Mucosa of descending colon (tissue), 3 donors: ENCODE results near the gene SLC10A7. TPM values are rescaled to one million over a fixed set of nuclear protein-coding genes. Genes with fewer than 3 reads are reported as not detected.
A peak's percentile ranks its signal among the peaks of the same experiment; 100 is the strongest.

Experiments used
- ATAC-seq: fragments of 200-7000 bp; cut with Tn5 transposase; one replicate; pipeline ENCODE4 v1.9.1; 2020; ENCODE audit warnings: mild to moderate bottlenecking, moderate library complexity
- DNase-seq, 3 donors: peaks; one replicate each; pipeline ENCODE4 v3.0.0-alpha.2; 2020
- H3K36me3 ChIP-seq: fragments of 200-600 bp; one replicate; pipeline ENCODE4 v1.8.0; 2021; ENCODE audit warnings: low read depth, mild to moderate bottlenecking
- H3K4me1 ChIP-seq: fragments of 200-600 bp; one replicate; pipeline ENCODE4 v1.8.0; 2021; ENCODE audit warnings: low read depth, mild to moderate bottlenecking
- H3K4me3 ChIP-seq: fragments of 200-600 bp; one replicate; pipeline ENCODE4 v1.8.0; 2021; ENCODE audit warnings: mild to moderate bottlenecking
- H3K9me3 ChIP-seq: fragments of 200-600 bp; one replicate; pipeline ENCODE4 v1.8.0; 2021; ENCODE audit warnings: mild to moderate bottlenecking
- CTCF ChIP-seq: fragments of 200-600 bp; IDR thresholded peaks from one replicate; pipeline ENCODE4 v1.8.0; 2022; ENCODE audit warnings: antibody characterized with exemption, mild to moderate bottlenecking
- intact Hi-C, 2 donors: fragments of 100-400 bp; cut with DNase I in 1 of 2; cut with micrococcal nuclease in 1 of 2; formaldehyde crosslinking; loops; one replicate each; pipeline versions ENCODE4 v1.11.0 to v1.11.1; 2022; cut with DNase I, micrococcal nuclease
- total RNA-seq, 3 donors: library from RNA; stranded (reverse); fragmentation: NEBNext Ultra II Directional in 2 of 3; extraction: Animal tissue kit (Norgen Biotek cat#: 25700) in 2 of 3; gene quantifications; one replicate each; pipeline versions ENCODE4 v1.2.1 to v1.2.4, GENCODE V29; 2021 to 2023
- donor health status: DM: no; HTN: no; CAD: no; lungs with moderate emphysema.
- donor health status: DM: no; HTN: no; CAD: no.
- donor health status: DM: no; HTN: yes; CAD: no.

The SLC10A7 gene
- total RNA-seq, 3 donors from 2014 or later, result 10.8 to 18.4 (median 18.1) TPM

- no peak for TF ChIP-seq CTCF
- intact Hi-C loops, result no loop called here
- no peaks in the 10 kb centered on the region for H3K36me3 ChIP-seq
- H3K9me3 ChIP-seq, result no peaks in the 10 kb centered on the region
- no peak overlapping the region for H3K4me3 ChIP-seq
- ATAC-seq (no peak), DNase-seq (no peak)
- H3K4me1 ChIP-seq, result no peaks in the 10 kb centered on the region
Measured at GRCh38 chr4:146435962-146436361, 85.8 kb downstream of the SLC10A7 start.

GRCh38 chr4:146432065-146432464, 89.7 kb downstream of the SLC10A7 start:
- Histone ChIP-seq H3K36me3 (no peaks in the 10 kb centered on the region), H3K4me1 (no peaks in the 10 kb centered on the region), H3K4me3 (no peak overlapping the region), H3K9me3 (no peaks in the 10 kb centered on the region)
- intact Hi-C loops, result no loop called here
- ATAC-seq (no peak), DNase-seq (no peak)
- no peak for TF ChIP-seq CTCF

GRCh38 chr4:146428298-146428697, 93.4 kb downstream of the SLC10A7 start:
- ATAC-seq (no peak), DNase-seq (no peak)
- intact Hi-C loops, result no loop called here
- Histone ChIP-seq H3K9me3 (no peaks in the 10 kb centered on the region), H3K4me1 (no peaks in the 10 kb centered on the region), H3K4me3 (no peak overlapping the region), H3K36me3 (no peaks in the 10 kb centered on the region)
- no peak for TF ChIP-seq CTCF

GRCh38 chr4:146417822-146418221, 103.9 kb downstream of the SLC10A7 start:
- H3K4me3 ChIP-seq, result no peak overlapping the region
- H3K36me3 ChIP-seq, result no peaks in the 10 kb centered on the region
- no peak for ATAC-seq
- H3K4me1 ChIP-seq, result no peaks in the 10 kb centered on the region
- H3K9me3 ChIP-seq, result no peaks in the 10 kb centered on the region
- no peak for TF ChIP-seq CTCF
- no peak for DNase-seq
- intact Hi-C loops, result no loop called here

GRCh38 chr4:146415829-146416228, 105.9 kb downstream of the SLC10A7 start:
- no peak for TF ChIP-seq CTCF
- DNase-seq (no peak), ATAC-seq (no peak)
- Histone ChIP-seq H3K36me3 (no peaks in the 10 kb centered on the region), H3K4me3 (no peak overlapping the region), H3K9me3 (no peaks in the 10 kb centered on the region), H3K4me1 (no peaks in the 10 kb centered on the region)
- intact Hi-C loops, result no loop called here

GRCh38 chr4:146407669-146408084, 114.1 kb downstream of the SLC10A7 start:
- intact Hi-C loops, result no loop called here
- no peak for TF ChIP-seq CTCF
- H3K4me1 ChIP-seq, result no peaks in the 10 kb centered on the region
- H3K36me3 ChIP-seq, result no peaks in the 10 kb centered on the region
- ATAC-seq, result peak; percentile 54
- no peak overlapping the region for H3K4me3 ChIP-seq
- H3K9me3 ChIP-seq, result no peaks in the 10 kb centered on the region
- no peak for DNase-seq
